HCT116 (cell line): Measurements from ENCODE around the gene SLC3A2. TPM values are rescaled to one million over a fixed set of nuclear protein-coding genes. Genes with fewer than 3 reads are reported as not detected.

Experiments
- ATAC-seq: fragments of 200-7000 bp; cut with Tn5 transposase; 2 replicates; pipeline ENCODE4 v1.9.1; 2020; ENCODE audit warnings: mild to moderate bottlenecking, moderate library complexity
- BruUV-seq: library from RNA; stranded (reverse); fragments of 400-500 nt; replicated peaks from 2 replicates; lab custom pipeline; 2021; lab: Mats Ljungman, UMichigan
- CTCF ChIA-PET: fragments of 300-600 bp; sonication (Branson Sonifier 250); formaldehyde crosslinking; loops from one replicate; lab custom pipeline; 2021; ENCODE audit warnings: antibody characterized with exemption; lab: Charles Lee
- POLR2A ChIA-PET: fragments of 300-600, 350-600 bp; sonication (Branson Sonifier 250); formaldehyde crosslinking; loops from one replicate; lab custom pipeline; 2021; ENCODE audit warnings: antibody characterized with exemption; lab: Charles Lee
- RAD21 ChIA-PET, 2 experiments: fragments of 300-600 bp; sonication (Branson Sonifier 250); formaldehyde crosslinking; loops; one replicate each; lab custom pipeline; 2023; ENCODE audit warnings: low total read pairs in 2 of 2; ENCODE audit not compliant: uncharacterized antibody in 2 of 2, unreplicated experiment in 2 of 2, low non-redundant PET in 1 of 2; lab: Charles Lee
- DNase-seq: peaks from one replicate; pipeline ENCODE4 v3.0.0-alpha.2; 2010; ENCODE audit warnings: low read depth, low spot score
- H2AFZ ChIP-seq: fragments of 200-600 bp; shearing (Covaris generic), sonication (generic); 2 replicates; pipeline ENCODE4 v1.6.1; 2017; ENCODE audit warnings: low read depth, mixed run types, mixed read lengths, antibody characterized with exemption, low read length; ENCODE audit not compliant: poor library complexity, severe bottlenecking
- H3K27ac ChIP-seq: 2 replicates; pipeline ENCODE4 v1.5.1; 2012; ENCODE audit warnings: low read depth, low read length
- H3K27me3 ChIP-seq: fragments of 200-600 bp; sonication (generic); 2 replicates; pipeline ENCODE4 v1.6.1; 2016; ENCODE audit warnings: mixed run types, low read length, mixed read lengths; ENCODE audit not compliant: insufficient read depth
- H3K36me3 ChIP-seq, 2 experiments: fragments of 200-500 bp in 1 of 2; fragments of 200-600 bp in 1 of 2; sonication (Bioruptor generic) in 1 of 2; sonication (generic) in 1 of 2; 2 replicates each; pipeline versions ENCODE4 v1.5.1 to v1.6.1; 2014 to 2016; ENCODE audit warnings: low read length in 2 of 2, inconsistent platforms in 1 of 2, mixed read lengths in 1 of 2, mixed run types in 1 of 2; ENCODE audit not compliant: insufficient read depth in 2 of 2, control insufficient read depth in 1 of 2
- H3K4me1 ChIP-seq, 2 experiments: fragments of 200-600 bp in 1 of 2; sonication (generic) in 1 of 2; 2 replicates each; pipeline versions ENCODE4 v1.5.1 to v1.6.1; 2012 to 2017; ENCODE audit warnings: low read length in 2 of 2, inconsistent platforms in 1 of 2, mild to moderate bottlenecking in 1 of 2, mixed read lengths in 1 of 2, mixed run types in 1 of 2, moderate library complexity in 1 of 2; ENCODE audit not compliant: insufficient read depth in 2 of 2, control insufficient read depth in 1 of 2
- H3K4me2 ChIP-seq: fragments of 200-600 bp; sonication (generic); 2 replicates; pipeline ENCODE4 v1.6.1; 2017; ENCODE audit warnings: mixed run types, low read length, mixed read lengths
- H3K4me3 ChIP-seq, 2 experiments: fragments of 200-600 bp in 1 of 2; sonication (generic) in 1 of 2; replicated peaks in 1 of 2; 2 replicates each; pipeline ENCODE4 v1.5.1; 2011 to 2016; ENCODE audit warnings: low read length in 2 of 2, control low read depth in 1 of 2, low read depth in 1 of 2, mild to moderate bottlenecking in 1 of 2, mixed read lengths in 1 of 2, mixed run types in 1 of 2
- H3K79me2 ChIP-seq: fragments of 200-600 bp; sonication (generic); 2 replicates; pipeline ENCODE4 v1.6.1; 2017; ENCODE audit warnings: mild to moderate bottlenecking, mixed run types, low read length, moderate library complexity, mixed read lengths; ENCODE audit not compliant: insufficient read depth
- H3K9ac ChIP-seq: fragments of 200-600 bp; sonication (generic); 2 replicates; pipeline ENCODE4 v1.6.1; 2016; ENCODE audit warnings: low read length, mixed read lengths
- H3K9me2 ChIP-seq: fragments of 200-600 bp; sonication (generic), shearing (Covaris generic); 2 replicates; pipeline ENCODE4 v1.6.1; 2017; ENCODE audit warnings: mixed run types, mild to moderate bottlenecking, moderate library complexity; ENCODE audit not compliant: insufficient read depth
- H3K9me3 ChIP-seq, 2 experiments: fragments of 200-500 bp in 1 of 2; fragments of 200-600 bp in 1 of 2; sonication (Bioruptor generic) in 1 of 2; sonication (generic) in 1 of 2; 2 replicates each; pipeline ENCODE4 v1.6.1; 2014 to 2017; ENCODE audit warnings: low read length in 2 of 2, mixed read lengths in 2 of 2, inconsistent platforms in 1 of 2, low read depth in 1 of 2, mild to moderate bottlenecking in 1 of 2, mixed run types in 1 of 2, moderate library complexity in 1 of 2; ENCODE audit not compliant: control insufficient read depth in 1 of 2, insufficient read depth in 1 of 2
- H4K20me1 ChIP-seq: fragments of 200-600 bp; sonication (generic), shearing (Covaris generic); 2 replicates; pipeline ENCODE4 v1.6.1; 2017; ENCODE audit warnings: mixed run types, mild to moderate bottlenecking, moderate library complexity; ENCODE audit not compliant: insufficient read depth
- CEBPB ChIP-seq: IDR thresholded peaks from 2 replicates; pipeline ENCODE4 v1.6.1; 2012; ENCODE audit warnings: low read depth
- CTCF ChIP-seq, 3 experiments: fragments of 200-600 bp in 1 of 3; sonication (generic) in 1 of 3; IDR thresholded peaks in 2 of 3; conservative IDR thresholded peaks in 1 of 3; 2 replicates each; pipeline ENCODE4 v1.5.1; 2012 to 2017; ENCODE audit warnings: low read depth in 2 of 3, low read length in 2 of 3, antibody characterized with exemption in 1 of 3, borderline replicate concordance in 1 of 3, control low read depth in 1 of 3, mild to moderate bottlenecking in 1 of 3, mixed read lengths in 1 of 3, mixed run types in 1 of 3, moderate library complexity in 1 of 3; ENCODE audit not compliant: insufficient read depth in 1 of 3
- ELF1 ChIP-seq: IDR thresholded peaks from 2 replicates; pipeline ENCODE4 v1.6.1; 2012; ENCODE audit warnings: low read depth, borderline replicate concordance
- FOSL1 ChIP-seq: IDR thresholded peaks from 2 replicates; pipeline ENCODE4 v1.6.1; 2012; ENCODE audit warnings: low read depth
- POLR2A ChIP-seq: IDR thresholded peaks from 2 replicates; pipeline ENCODE4 v1.7.0; 2011; ENCODE audit warnings: borderline replicate concordance; ENCODE audit not compliant: insufficient read depth, insufficient read length; ENCODE audit errors: extremely low read depth
- RAD21 ChIP-seq: IDR thresholded peaks from 2 replicates; pipeline ENCODE4 v1.6.1; 2012; ENCODE audit warnings: low read depth, mild to moderate bottlenecking
- SIN3A ChIP-seq: IDR thresholded peaks from 2 replicates; pipeline ENCODE4 v1.6.1; 2012; ENCODE audit warnings: low read depth
- SP1 ChIP-seq: IDR thresholded peaks from 2 replicates; pipeline ENCODE4 v1.6.1; 2012; ENCODE audit warnings: low read depth
- TCF7L2 ChIP-seq: IDR thresholded peaks from 2 replicates; pipeline ENCODE4 v1.7.0; 2011; ENCODE audit warnings: borderline replicate concordance, inconsistent platforms; ENCODE audit not compliant: insufficient read depth, insufficient read length; ENCODE audit errors: extremely low read depth
- intact Hi-C: fragments of 100-400 bp; cut with micrococcal nuclease; formaldehyde crosslinking; loops from 2 replicates; pipeline ENCODE4 v1.10.0; 2022
- total RNA-seq: library from RNA; stranded (reverse); gene quantifications from one replicate; pipeline ENCODE4 v1.2.1, GENCODE V29; 2021; ENCODE audit not compliant: unreplicated experiment
- TF ChIP-seq, protein P1 (sequence below): IDR thresholded peaks from 2 replicates; pipeline ENCODE4 v1.6.1; 2011; ENCODE audit warnings: mild to moderate bottlenecking, low read length, moderate library complexity; ENCODE audit not compliant: insufficient replicate concordance; ENCODE audit errors: extremely low read depth
- TF ChIP-seq, protein P2 (sequence below): IDR thresholded peaks from 2 replicates; pipeline ENCODE4 v1.6.1; 2012

Gene SLC3A2
- total RNA-seq, 1 experiment from 2014 or later, result 418 TPM

DNA sequence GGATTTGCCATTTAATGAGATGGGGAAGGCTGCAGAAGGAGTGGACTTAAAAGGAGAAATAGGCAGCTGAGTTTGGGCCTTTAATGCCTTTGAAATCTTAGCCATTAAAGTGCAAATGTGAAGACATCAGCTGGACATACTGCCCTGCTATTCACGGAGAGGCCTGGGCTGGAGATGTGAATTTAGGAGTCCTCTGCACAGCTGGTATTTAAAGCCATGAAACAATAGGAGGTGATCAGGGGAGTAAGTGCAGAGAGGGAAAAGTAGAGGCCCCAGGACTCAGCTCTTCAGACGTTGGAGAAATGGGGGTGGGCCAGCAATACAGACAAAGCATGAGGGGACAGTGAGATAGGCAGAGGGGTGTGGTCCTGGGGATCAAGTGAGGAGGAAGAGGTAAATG lies 16.6 kb downstream of the SLC3A2 start (continued):
- TF ChIP-seq, protein P1, sequence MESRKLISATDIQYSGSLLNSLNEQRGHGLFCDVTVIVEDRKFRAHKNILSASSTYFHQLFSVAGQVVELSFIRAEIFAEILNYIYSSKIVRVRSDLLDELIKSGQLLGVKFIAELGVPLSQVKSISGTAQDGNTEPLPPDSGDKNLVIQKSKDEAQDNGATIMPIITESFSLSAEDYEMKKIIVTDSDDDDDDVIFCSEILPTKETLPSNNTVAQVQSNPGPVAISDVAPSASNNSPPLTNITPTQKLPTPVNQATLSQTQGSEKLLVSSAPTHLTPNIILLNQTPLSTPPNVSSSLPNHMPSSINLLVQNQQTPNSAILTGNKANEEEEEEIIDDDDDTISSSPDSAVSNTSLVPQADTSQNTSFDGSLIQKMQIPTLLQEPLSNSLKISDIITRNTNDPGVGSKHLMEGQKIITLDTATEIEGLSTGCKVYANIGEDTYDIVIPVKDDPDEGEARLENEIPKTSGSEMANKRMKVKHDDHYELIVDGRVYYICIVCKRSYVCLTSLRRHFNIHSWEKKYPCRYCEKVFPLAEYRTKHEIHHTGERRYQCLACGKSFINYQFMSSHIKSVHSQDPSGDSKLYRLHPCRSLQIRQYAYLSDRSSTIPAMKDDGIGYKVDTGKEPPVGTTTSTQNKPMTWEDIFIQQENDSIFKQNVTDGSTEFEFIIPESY, result no peak
- no peak for TF ChIP-seq SIN3A
- TF ChIP-seq, all 23 proteins: peak for 0

DNA sequence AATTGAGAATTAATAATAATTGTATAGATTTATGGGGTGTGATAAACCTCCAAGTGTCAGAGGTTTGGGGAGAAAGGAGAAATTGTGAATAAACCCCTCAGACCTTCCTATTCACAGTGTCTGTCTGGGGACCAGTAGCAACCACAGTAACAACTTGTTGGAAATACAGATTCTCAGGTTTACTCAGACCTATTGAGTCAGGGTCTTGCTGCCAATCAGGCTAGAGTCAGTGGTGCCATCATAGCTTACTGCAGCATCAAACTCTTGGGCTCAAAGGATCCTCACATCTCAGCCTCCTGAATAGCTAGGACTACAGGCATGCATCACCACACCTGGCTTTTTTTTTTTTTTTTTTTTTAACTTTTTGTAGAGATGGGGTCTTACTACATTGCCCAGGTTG lies 17.3 kb downstream of the SLC3A2 start:
- no peaks in the 10 kb centered on the region for H3K36me3 ChIP-seq
- H3K9me3 ChIP-seq, result no peaks in the 10 kb centered on the region
- no peaks in the 10 kb centered on the region for H3K79me2 ChIP-seq
- H2AFZ ChIP-seq, result no peak overlapping the region
- no peaks in the 10 kb centered on the region for H3K9me2 ChIP-seq
- no peak overlapping the region for H3K4me3 ChIP-seq
- RAD21 ChIA-PET, result no interaction called here
- H3K4me2 ChIP-seq, result no peak overlapping the region
- TF ChIP-seq POLR2A (no peak), RAD21 (no peak)
- CTCF ChIA-PET, result interaction anchor here (1.1 to 1.9 kb wide), 3 partner anchors 8 to 122 kb away, joined by 3 to 6 read pairs (median 4); no protein-coding TSS in a partner anchor
- no peaks in the 10 kb centered on the region for H3K27me3 ChIP-seq
- H4K20me1 ChIP-seq, result no peaks in the 10 kb centered on the region
- intact Hi-C loops, result no loop called here
- H3K9ac ChIP-seq, result no peak overlapping the region
- BruUV-seq, result no TSS peak
- POLR2A ChIA-PET, result interaction anchor here (0.6 to 1.6 kb wide), 3 partner anchors 8 to 126 kb away, joined by 3 read pairs; no protein-coding TSS in a partner anchor
- ATAC-seq (no peak), DNase-seq (no peak)
- no peaks in the 10 kb centered on the region for H3K4me1 ChIP-seq
- no peak overlapping the region for H3K27ac ChIP-seq

GRCh38 chr11:62902932-62903331 lies 22.2 kb downstream of the SLC3A2 start:
- no peak overlapping the region for H2AFZ ChIP-seq
- ChIA-PET POLR2A (interaction anchor here (0.9 to 1.9 kb wide), 2 partner anchors 13 to 22 kb away, joined by 3 to 5 read pairs; partner anchors contain the start of gene SLC3A2), CTCF (interaction anchor here (12.2 kb wide), 1 partner anchor 119 kb away, joined by 285 read pairs; no protein-coding TSS in a partner anchor), RAD21 (interaction anchor here in 1 of 2 experiments (0.6 kb wide), 1 partner anchor 57 kb away, joined by 5 read pairs; no protein-coding TSS in a partner anchor)
- H3K27ac ChIP-seq, result no peak overlapping the region
- no peaks in the 10 kb centered on the region for H4K20me1 ChIP-seq
- peaks cover 0 to 6% of the 10 kb centered on the region in 2 experiments; a peak in 1 of 4 replicates for H3K4me1 ChIP-seq
- DNase-seq, result no peak
- H3K9me3 ChIP-seq, result no peaks in the 10 kb centered on the region
- no peak for ATAC-seq
- no peaks in the 10 kb centered on the region for H3K36me3 ChIP-seq
- no TSS peak for BruUV-seq
- intact Hi-C loops, result no loop called here
- no peaks in the 10 kb centered on the region for H3K9me2 ChIP-seq
- H3K9ac ChIP-seq, result no peak overlapping the region
- H3K4me2 ChIP-seq, result no peak overlapping the region
- H3K79me2 ChIP-seq, result no peaks in the 10 kb centered on the region
- H3K27me3 ChIP-seq, result no peaks in the 10 kb centered on the region
- H3K4me3 ChIP-seq, result no peak overlapping the region
- TF ChIP-seq ELF1, result no peak
- no peak for TF ChIP-seq SIN3A
- TF ChIP-seq TCF7L2, result no peak
- TF ChIP-seq SP1, result no peak
- TF ChIP-seq FOSL1, result no peak
- no peak for TF ChIP-seq POLR2A
- no peak for TF ChIP-seq RAD21
- no peak for TF ChIP-seq CTCF (IDR thresholded peaks at IDR 0.05 in 2 of 3, conservative IDR thresholded peaks at IDR 0.05 in 1 of 3; ENCODE audit: borderline replicate concordance in 1 of 3, insufficient read depth in 1 of 3, low read depth in 2 of 3, low read length in 2 of 3)
- no peak for TF ChIP-seq CEBPB
- TF ChIP-seq, protein P2, sequence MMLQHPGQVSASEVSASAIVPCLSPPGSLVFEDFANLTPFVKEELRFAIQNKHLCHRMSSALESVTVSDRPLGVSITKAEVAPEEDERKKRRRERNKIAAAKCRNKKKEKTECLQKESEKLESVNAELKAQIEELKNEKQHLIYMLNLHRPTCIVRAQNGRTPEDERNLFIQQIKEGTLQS, result no peak
